Stimulated activated CD8-positive, alpha-beta memory T cell treated with anti-CD3 and anti-CD28 coated beads, Interleukin-12 subunit alpha, Interleukin-12 subunit beta, amount 100 ng/mL, for 1 hour (primary cell): ENCODE results near the gene E2F4.

Experiments
- DNase-seq: peaks from one replicate; pipeline ENCODE4 v3.0.0-alpha.2; 2020; ENCODE audit warnings: low read depth

The E2F4 gene

DNA sequence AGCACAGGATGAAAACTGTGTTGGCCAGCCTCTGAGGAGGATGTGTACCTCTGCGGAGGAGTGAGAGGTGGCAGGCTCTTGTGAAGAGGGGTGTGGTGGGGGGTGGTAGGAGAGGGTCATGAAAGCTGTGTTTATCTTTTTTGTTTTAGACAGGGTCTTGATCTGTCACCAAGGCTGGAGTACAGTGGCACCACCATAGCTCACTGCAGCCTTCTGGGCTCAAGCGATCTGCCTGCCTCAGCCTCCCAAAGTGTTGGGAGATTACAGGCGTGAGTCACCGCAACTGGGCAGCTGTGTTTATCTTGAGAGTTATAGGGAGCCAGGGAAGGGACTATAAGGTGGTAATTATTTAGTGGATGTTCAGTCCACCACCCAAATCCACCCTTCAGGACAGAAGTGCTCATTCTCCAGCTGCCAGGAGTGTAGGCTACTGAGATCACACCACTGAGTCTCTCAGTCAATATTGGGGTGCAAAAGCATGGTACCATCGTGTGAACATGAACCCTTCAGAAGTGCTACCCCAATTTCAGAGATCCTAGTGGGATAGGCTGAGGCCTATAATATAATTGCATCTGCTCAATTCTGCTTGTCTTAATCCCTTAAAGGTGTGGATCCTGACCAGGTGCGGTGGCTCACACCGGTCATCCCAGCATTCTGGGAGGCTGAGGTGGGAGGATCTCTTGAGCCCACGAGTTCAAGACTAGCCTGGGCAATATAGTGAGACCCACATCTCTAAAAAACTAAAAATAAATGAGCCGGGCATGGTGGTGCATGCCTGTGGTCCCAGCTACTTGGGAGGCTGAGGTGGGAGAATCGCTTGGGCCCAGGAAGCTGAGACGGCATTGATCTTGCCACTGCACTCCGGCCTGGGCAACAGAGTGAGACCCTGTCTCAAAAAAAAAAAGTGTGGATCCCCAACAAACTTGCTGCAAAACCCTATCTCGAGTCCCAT lies 1.2 kb upstream of the E2F4 start:
- no peak for DNase-seq

DNA sequence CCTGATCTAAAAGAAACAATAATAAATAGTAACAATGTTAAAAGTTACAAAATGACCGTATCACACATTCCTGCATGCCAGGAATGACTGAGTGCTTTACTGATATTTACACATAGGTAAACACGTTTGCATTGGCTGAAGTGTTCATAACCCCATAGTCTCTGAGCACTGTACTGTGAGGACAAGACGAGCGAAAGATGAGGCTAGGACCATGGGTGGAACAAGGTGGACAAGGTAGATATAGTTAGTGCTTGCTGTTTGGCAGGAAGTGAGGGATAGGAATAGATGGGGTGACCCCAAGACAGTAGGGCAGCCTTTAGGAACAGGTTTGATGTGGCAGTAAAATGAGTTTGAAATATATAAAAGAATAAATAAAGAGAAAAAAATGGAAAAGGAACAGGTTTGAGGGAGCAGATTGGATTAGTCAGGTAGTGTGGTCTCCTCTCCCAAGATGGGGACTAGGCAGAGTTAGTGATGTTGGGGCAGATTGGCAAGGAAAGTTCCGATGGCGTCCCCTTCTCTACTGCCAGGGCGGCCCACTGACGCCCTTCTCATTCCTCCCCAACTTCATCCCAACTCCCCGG lies 452 bp upstream of the E2F4 start:
- no peak for DNase-seq

DNA sequence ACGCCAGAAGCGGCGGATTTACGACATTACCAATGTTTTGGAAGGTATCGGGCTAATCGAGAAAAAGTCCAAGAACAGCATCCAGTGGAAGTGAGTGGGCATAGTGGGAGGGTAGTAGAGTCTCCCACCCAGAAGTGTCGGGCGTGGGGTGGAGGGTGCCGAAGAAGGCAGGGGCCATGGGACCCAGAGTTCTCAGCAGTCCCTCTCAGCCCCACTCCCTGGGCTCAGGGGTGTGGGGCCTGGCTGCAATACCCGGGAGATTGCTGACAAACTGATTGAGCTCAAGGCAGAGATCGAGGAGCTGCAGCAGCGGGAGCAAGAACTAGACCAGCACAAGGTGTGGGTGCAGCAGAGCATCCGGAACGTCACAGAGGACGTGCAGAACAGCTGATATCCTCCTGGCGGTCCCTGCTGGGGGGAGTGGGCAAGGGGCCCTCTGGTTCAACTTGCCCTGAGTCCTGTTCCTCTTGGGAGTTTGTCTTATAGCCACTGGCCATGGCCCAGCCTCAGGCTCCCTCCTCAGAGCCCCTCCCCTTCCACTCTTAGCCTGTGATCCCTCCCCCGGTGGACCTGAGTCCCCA lies 916 bp downstream of the E2F4 start:
- DNase-seq: no peak

- DNase-seq: no peak
Observed at GRCh38 chr16:67193536-67193935, 1.6 kb downstream of the E2F4 start.

- DNase-seq: no peak
Observed at GRCh38 chr16:67194260-67194659, 2.3 kb downstream of the E2F4 start.

- no peak for DNase-seq
Observed at GRCh38 chr16:67195676-67196075, 3.7 kb downstream of the E2F4 start.

DNA sequence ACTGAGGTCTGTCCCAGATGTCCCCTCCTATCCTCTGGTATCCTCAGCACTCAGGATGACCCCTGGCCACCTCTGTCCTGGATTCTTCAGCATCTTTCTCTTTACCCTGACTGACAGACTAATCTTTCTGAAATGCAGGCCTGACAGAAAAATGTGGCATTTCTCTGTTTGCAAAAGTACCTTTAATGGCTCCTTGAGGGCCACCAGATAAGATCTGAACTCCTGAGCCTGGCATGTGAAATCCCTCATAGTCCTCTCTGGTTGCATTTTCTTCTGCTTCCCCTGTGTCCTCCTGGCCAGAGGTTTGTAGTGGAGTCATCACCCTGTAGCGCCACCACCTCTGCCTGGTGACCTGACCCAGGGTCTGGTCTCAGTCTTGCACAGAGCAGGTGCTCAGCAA lies 4.9 kb downstream of the E2F4 start:
- DNase-seq: no peak

DNA sequence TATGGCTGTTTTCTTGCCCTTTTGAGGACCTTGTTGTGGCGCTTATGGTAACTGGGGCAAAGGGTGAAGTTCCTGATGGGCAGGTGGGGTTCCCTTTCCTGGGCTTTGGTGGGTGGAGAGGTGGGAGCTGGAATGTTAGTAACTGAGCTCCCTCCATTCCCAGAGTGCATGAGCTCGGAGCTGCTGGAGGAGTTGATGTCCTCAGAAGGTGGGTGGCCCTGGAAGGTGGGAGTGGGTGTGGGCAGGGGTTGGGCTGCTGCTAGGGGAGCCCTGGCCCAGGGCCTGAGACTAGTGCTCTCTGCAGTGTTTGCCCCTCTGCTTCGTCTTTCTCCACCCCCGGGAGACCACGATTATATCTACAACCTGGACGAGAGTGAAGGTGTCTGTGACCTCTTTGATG lies 5.7 kb downstream of the E2F4 start:
- no peak for DNase-seq

GRCh38 chr16:67198238-67198734 lies 6.3 kb downstream of the E2F4 start:
- no peak for DNase-seq

DNA sequence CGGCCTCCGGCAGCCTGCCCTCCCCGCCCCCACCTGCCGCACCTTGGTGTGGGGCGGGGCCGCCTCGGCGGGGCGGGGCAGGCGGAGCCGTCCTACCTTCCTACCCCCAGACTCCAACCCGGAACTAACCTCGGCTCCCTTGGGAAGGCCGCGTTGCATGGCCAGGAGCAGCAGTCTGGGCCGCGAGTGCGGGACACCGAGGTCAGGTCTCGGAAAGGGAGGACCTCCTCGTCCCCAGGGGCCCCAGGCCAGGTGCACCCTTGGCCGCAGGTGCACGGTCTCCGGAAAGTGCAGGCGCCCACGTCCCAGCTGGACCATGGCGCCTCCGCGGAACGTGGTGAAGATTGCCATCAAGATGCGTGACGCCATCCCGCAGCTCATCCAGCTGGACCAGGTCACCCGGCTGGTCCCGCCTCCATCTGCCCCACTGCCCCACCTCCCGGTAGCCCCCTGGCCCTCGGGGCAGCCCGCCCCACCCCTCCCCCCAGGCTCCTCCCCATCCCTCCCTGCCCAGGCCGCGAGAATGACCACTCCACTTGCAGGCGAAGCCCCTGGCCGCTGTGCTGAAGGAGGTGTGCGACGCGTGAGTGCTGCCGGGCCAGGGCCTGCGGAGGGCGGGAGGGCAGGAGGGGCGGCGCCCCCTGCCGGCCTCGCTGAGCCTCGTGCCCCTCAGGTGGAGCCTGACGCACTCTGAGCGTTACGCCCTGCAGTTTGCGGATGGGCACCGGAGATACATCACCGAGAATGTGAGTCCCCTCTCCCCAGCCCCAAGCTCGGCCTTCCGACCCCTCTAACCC lies 7.3 kb downstream of the E2F4 start, which contains the start of gene ELMO3:
TSS of gene ELMO3 (plus strand) at position 121 of the 797 bp plus-strand sequence. CDS start at position 317, 196 bp downstream.
- no peak for DNase-seq

GRCh38 chr16:67199808-67200198 lies 7.8 kb downstream of the E2F4 start:
- no peak for DNase-seq

DNA sequence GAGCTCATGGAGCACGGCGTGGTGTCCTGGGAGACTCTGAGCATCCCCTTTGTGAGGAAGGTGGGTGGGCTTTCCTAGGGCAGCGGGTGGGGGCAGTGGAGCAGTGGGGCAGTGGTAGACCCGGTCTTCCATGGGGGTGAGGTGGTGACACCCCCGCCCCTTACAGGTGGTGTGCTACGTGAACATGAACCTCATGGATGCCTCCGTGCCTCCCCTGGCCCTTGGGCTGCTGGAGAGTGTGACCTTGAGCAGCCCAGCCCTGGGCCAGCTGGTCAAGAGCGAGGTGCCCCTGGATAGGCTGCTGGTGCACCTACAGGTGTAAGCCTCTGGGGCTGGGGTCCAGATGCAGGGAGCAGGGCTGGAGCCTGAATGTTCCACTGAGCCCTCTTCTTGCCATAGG lies 8.5 kb downstream of the E2F4 start:
- no peak for DNase-seq

DNA sequence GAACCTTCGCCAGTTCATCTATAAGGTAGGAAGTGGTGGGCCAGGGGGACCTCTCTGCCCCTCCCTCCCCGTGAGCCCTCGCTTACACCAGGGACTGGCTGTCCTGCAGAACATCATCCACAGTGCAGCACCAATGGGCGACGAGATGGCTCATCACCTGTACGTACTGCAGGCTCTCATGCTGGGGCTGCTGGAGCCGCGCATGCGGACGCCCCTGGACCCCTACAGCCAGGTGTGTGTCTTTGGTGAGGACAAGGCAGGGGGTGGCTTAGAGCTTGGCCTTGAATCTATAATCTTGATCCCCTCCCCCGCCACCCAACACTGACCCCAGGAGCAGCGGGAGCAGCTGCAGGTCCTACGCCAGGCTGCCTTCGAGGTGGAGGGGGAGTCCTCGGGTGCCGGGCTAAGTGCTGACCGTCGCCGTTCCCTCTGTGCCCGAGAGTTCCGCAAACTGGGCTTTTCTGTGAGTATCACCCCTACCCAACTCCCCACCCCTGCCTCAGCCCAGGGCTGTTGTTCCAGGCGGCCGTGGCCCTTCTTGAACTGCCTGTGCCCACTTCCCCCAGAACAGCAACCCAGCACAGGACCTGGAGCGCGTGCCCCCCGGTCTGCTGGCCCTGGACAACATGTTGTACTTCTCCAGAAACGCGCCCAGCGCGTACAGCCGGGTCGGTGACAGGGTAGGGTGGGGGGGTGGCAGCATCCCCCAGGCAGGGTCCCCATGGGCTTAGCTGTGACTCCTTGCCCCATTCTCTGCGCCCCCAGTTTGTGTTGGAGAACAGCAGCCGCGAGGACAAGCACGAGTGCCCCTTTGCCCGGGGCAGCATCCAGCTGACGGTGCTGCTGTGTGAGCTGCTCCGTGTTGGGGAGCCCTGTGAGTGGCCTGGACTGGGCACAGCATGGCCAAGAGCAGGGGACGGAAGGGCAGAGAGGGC lies 9.7 kb downstream of the E2F4 start:
- DNase-seq: no peak

DNA sequence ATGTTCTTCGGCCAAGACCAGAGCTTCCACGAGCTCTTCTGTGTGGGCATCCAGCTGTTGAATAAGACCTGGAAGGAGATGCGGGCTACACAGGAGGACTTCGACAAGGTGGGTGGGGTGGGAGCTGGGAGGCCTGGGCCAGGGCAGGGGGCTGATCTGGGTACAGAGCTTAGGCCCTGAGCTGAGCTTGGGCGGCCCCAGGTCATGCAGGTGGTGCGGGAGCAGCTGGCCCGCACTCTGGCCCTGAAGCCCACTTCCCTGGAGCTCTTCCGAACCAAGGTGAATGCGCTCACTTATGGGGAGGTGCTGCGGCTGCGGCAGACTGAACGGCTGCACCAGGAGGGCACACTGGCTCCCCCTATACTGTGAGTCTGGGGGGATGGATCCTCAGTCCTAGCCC lies 10.5 kb downstream of the E2F4 start:
- DNase-seq: no peak

- no peak for DNase-seq
Observed at GRCh38 chr16:67202956-67203493, 11.1 kb downstream of the E2F4 start.

GRCh38 chr16:67204076-67204475 lies 12.1 kb downstream of the E2F4 start:
- DNase-seq: no peak

DNA sequence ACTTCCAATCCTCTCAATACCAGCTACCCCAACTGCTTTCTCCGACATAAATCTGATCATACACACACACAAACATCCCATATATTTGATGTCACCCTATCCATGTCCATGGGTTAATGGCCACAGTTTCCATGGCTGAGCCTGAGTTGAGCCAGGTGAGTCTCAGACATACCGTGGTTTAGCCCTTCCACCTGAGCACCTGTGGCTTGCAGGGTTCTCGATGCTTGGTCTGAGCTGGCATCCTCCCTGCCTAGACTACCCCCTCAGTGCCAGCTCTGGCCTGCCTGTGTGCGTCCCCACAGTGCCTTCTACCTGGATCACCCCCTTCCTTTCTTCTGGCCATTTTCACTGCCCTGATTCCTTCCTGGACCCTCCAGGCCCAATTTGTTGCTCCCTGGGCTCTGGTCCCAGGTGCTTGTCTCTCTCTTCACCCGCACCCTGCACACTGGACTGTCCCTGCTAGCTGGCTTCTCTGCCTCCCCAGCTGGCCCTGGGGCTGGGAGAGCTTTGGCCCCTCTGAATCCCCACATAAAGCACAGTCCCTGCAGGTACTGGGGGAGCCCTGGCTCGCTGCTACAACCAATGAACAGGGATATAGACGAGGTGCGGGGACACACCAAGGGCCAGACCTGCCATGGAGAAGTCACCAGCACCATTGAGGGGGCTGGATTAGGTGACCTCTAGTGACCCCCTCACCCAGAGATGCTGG lies 14.3 kb downstream of the E2F4 start:
- DNase-seq: no peak

DNA sequence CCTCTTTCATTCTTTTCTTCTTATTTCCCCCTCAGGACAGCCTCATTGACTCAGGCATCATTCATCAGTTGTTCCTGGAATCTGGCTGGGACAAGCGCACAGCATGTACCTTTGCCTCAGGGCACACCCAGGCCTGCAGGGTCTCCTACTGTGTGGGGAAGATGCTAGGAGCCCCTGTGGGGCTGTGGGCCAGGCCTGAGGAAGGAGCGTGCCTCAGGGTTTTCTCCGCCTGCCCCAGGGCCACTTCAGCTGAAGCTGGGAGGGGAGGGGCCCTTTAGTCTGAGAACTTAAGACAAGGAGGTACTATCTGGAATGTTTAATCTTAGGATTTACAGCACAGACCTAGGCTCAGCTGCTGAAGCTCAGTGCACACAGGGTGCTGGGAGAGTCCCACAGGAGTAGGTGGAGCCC lies 14.9 kb downstream of the E2F4 start:
- DNase-seq: no peak

GRCh38 chr16:67207249-67208091 lies 15.5 kb downstream of the E2F4 start:
- DNase-seq: no peak
